ENCODE results near the gene METTL6. TPM values are rescaled to one million over a fixed set of nuclear protein-coding genes. Genes with fewer than 3 reads are reported as not detected.

Gene METTL6
- total RNA-seq, result 10 to 100 TPM; 12.5 to 14.8 TPM

GRCh38 chr3:15427182-15427880, at the start of gene METTL6, which contains the start of gene EAF1:
METTL6 (minus strand) TSS chr3:15427544; CDS start chr3:15426511, 1,033 bp downstream.
EAF1 (plus strand) TSS chr3:15427598; CDS start chr3:15427780, 182 bp downstream.
- intact Hi-C loops (cut with DNase I), result loop anchor here (5.0 kb wide), 1 partner anchor 130 kb away; no protein-coding TSS in a partner anchor
- DNase-seq (ENCODE audit: low spot score), result peak; percentile 68
- peaks cover 17% of the 10 kb centered on the region for H3K4me1 ChIP-seq (replicated peaks)

DNA sequence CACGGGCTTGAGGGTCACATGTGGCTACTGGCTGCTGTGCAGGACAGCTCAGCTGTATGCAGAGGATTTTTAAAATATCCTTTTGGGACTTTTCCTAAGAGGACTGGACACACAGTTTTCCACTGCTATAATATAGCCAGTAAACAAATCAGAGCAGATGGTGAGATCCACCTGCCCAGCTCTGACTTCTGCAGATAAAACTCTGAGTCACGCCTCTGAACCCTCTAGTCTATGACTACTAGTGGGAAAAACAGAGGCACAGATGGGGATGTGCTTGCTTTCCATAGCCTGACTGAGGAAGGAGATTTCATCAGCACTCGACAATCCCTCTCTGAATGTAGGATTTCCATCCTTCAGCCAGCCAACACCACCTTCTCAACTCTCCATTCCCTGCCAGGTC, 49.0 kb upstream of the METTL6 start:
- no peak overlapping the region for H3K27ac ChIP-seq
- no peaks in the 10 kb centered on the region for H3K4me1 ChIP-seq (replicated peaks)
- H3K36me3 ChIP-seq, result no peaks in the 10 kb centered on the region
- no peaks in the 10 kb centered on the region for H3K9me3 ChIP-seq
- H3K27me3 ChIP-seq (replicated peaks; ENCODE audit: insufficient read depth), result no peaks in the 10 kb centered on the region
- TF ChIP-seq POLR2AphosphoS5 (IDR thresholded peaks at IDR 0.05), result no peak
- DNase-seq (ENCODE audit: low spot score), result no peak
- H3K4me3 ChIP-seq, result no peak overlapping the region
- intact Hi-C loops (cut with DNase I), result no loop called here
- WGBS, result 66% methylated on average over 3 of the region's 3 CpGs

More at GRCh38 chr3:15427182-15427880, at the start of gene METTL6, which contains the start of gene EAF1:
- no peaks in the 10 kb centered on the region for H3K27me3 ChIP-seq (replicated peaks; ENCODE audit: insufficient read depth)
- no peaks in the 10 kb centered on the region for H3K9me3 ChIP-seq
- H3K4me3 ChIP-seq, result peak within 1 kb of the TSS; percentile 57 to 63
- peak; percentile 78 for TF ChIP-seq POLR2AphosphoS5 (IDR thresholded peaks at IDR 0.05)
- peak; percentile 21 for TF ChIP-seq POLR2A (IDR thresholded peaks at IDR 0.05)
- peak in 1 of 4 experiments; percentile 25 for TF ChIP-seq CTCF (IDR thresholded peaks at IDR 0.05)
- H3K27ac ChIP-seq, result peak within 1 kb of the TSS; percentile 45 to 58
- WGBS, result 0% methylated on average over 52 of the region's 52 CpGs
- no peaks in the 10 kb centered on the region for H3K36me3 ChIP-seq

- no peak for TF ChIP-seq POLR2AphosphoS5 (IDR thresholded peaks at IDR 0.05)
- no peaks in the 10 kb centered on the region for H3K36me3 ChIP-seq
- intact Hi-C loops (cut with DNase I), result no loop called here
- no peaks in the 10 kb centered on the region for H3K9me3 ChIP-seq
- H3K27me3 ChIP-seq (replicated peaks; ENCODE audit: insufficient read depth), result no peaks in the 10 kb centered on the region
- no peak overlapping the region for H3K4me3 ChIP-seq
- H3K27ac ChIP-seq, result no peak overlapping the region
- 54% methylated on average over 5 of the region's 5 CpGs for WGBS
- H3K4me1 ChIP-seq (replicated peaks), result no peaks in the 10 kb centered on the region
- no peak for DNase-seq (ENCODE audit: low spot score)
Observed at GRCh38 chr3:15475161-15475560, 47.8 kb upstream of the METTL6 start.

- 87% methylated on average over 3 of the region's 3 CpGs for WGBS
- DNase-seq (ENCODE audit: low spot score), result no peak
- intact Hi-C loops (cut with DNase I), result no loop called here
Observed at GRCh38 chr3:15471861-15472260, 44.5 kb upstream of the METTL6 start.

DNA sequence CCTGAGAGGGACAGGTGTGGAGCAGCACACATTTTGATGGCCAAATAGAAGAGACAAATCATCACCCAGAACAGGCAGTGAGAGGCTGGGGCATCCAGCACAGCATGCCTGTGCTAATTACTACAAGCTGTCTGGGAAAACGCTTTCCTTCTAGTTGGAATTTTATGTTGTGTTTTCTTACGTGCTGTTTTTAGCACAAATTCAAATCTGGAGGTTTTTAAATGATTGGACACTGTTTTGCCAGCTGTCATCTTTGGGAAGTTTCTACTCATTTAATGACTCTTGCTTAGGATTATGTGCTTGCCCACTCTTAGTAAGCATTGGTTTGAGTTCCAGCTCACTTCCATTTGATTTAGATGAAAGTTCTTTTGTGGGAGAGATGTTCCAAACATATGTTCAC, 43.5 kb upstream of the METTL6 start:
- no peak overlapping the region for H3K4me3 ChIP-seq
- H3K27me3 ChIP-seq (replicated peaks; ENCODE audit: insufficient read depth), result no peaks in the 10 kb centered on the region
- TF ChIP-seq POLR2A (IDR thresholded peaks at IDR 0.05), result no peak
- H3K27ac ChIP-seq, result no peak overlapping the region
- WGBS, result 86% methylated on average over 2 of the region's 2 CpGs
- intact Hi-C loops (cut with DNase I), result no loop called here
- DNase-seq (ENCODE audit: low spot score), result no peak
- H3K9me3 ChIP-seq, result no peaks in the 10 kb centered on the region
- no peaks in the 10 kb centered on the region for H3K36me3 ChIP-seq
- H3K4me1 ChIP-seq (replicated peaks), result no peaks in the 10 kb centered on the region

More at GRCh38 chr3:15471861-15472260, 44.5 kb upstream of the METTL6 start:
- Histone ChIP-seq H3K36me3 (no peaks in the 10 kb centered on the region), H3K27me3 (replicated peaks; ENCODE audit: insufficient read depth) (no peaks in the 10 kb centered on the region), H3K4me1 (replicated peaks) (no peaks in the 10 kb centered on the region), H3K4me3 (no peak overlapping the region), H3K9me3 (no peaks in the 10 kb centered on the region), H3K27ac (no peak overlapping the region)
- TF ChIP-seq POLR2A (IDR thresholded peaks at IDR 0.05), result no peak
- TF ChIP-seq CTCF (IDR thresholded peaks at IDR 0.05), result no peak
- TF ChIP-seq POLR2AphosphoS5 (IDR thresholded peaks at IDR 0.05), result no peak

DNA sequence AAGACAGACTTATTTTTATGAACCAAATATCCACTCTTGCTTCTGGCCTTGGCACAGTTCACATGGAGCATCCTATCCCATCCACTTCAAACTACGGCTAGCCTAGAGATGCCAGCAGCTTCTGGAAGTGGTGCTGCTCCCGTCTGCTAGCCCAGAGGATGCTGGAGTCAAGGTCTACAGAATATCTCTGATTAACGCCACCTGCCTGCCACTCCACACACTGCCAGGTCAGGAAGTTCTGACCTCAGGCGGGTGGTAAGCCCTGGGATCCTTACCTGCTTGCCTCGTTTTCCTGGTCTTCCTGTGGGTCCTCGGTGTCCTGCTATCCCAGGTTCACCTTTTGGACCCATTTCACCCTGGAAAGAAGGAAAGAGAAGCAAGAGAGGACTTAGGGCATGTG, 42.9 kb upstream of the METTL6 start:
- Histone ChIP-seq H3K27ac (no peak overlapping the region), H3K9me3 (no peaks in the 10 kb centered on the region), H3K36me3 (no peaks in the 10 kb centered on the region), H3K4me3 (no peak overlapping the region), H3K4me1 (replicated peaks) (no peaks in the 10 kb centered on the region), H3K27me3 (replicated peaks; ENCODE audit: insufficient read depth) (no peaks in the 10 kb centered on the region)
- DNase-seq (ENCODE audit: low spot score), result no peak
- intact Hi-C loops (cut with DNase I), result no loop called here
- TF ChIP-seq CTCF (IDR thresholded peaks at IDR 0.05) (no peak), POLR2AphosphoS5 (IDR thresholded peaks at IDR 0.05) (no peak), POLR2A (IDR thresholded peaks at IDR 0.05) (no peak)
- 92% methylated on average over 6 of the region's 6 CpGs for WGBS
